Cerebellar nuclear complex (tissue), 1 donor: ENCODE results near the gene PSMD6.
A peak's percentile ranks its signal among the peaks of the same experiment; 100 is the strongest.

ENCODE experiments used
- DNase-seq, 2 experiments: peaks; one replicate each; lab custom pipeline; 2025; lab: John Stamatoyannopoulos, UW

The PSMD6 gene

GRCh38 chr3:64023187-64023860 lies at the start of gene PSMD6:
PSMD6 (minus strand) TSS chr3:64023494; CDS start chr3:64023419, 75 bp downstream.
- peak in 1 of 2 experiments; percentile 40 for DNase-seq

- no peak for DNase-seq
Observed at GRCh38 chr3:64072126-64072525, 48.8 kb upstream of the PSMD6 start.

- no peak for DNase-seq
Observed at GRCh38 chr3:64070704-64071103, 47.4 kb upstream of the PSMD6 start.

- peak in 1 of 2 experiments; percentile 45 for DNase-seq
Observed at GRCh38 chr3:64067506-64068346, 44.4 kb upstream of the PSMD6 start.

GRCh38 chr3:64064804-64065203 lies 41.5 kb upstream of the PSMD6 start:
- no peak for DNase-seq

GRCh38 chr3:64063983-64064438 lies 40.7 kb upstream of the PSMD6 start:
- no peak for DNase-seq

- no peak for DNase-seq
Observed at GRCh38 chr3:64063207-64063982, 40.1 kb upstream of the PSMD6 start.

GRCh38 chr3:64061628-64062027 lies 38.3 kb upstream of the PSMD6 start:
- DNase-seq, result no peak

- no peak for DNase-seq
Observed at GRCh38 chr3:64059484-64060175, 36.3 kb upstream of the PSMD6 start.

GRCh38 chr3:64058566-64058965 lies 35.3 kb upstream of the PSMD6 start:
- no peak for DNase-seq

- DNase-seq, result no peak
Observed at GRCh38 chr3:64057231-64057630, 33.9 kb upstream of the PSMD6 start.

- no peak for DNase-seq
Observed at GRCh38 chr3:64056606-64057180, 33.4 kb upstream of the PSMD6 start.

GRCh38 chr3:64055076-64055475 lies 31.8 kb upstream of the PSMD6 start:
- DNase-seq, result no peak

GRCh38 chr3:64054488-64054887 lies 31.2 kb upstream of the PSMD6 start:
- DNase-seq, result no peak

- no peak for DNase-seq
Observed at GRCh38 chr3:64053581-64053980, 30.3 kb upstream of the PSMD6 start.

GRCh38 chr3:64053117-64053516 lies 29.8 kb upstream of the PSMD6 start:
- no peak for DNase-seq

GRCh38 chr3:64049832-64050231 lies 26.5 kb upstream of the PSMD6 start:
- no peak for DNase-seq

- DNase-seq, result no peak
Observed at GRCh38 chr3:64049136-64049535, 25.8 kb upstream of the PSMD6 start.

GRCh38 chr3:64048631-64049061 lies 25.4 kb upstream of the PSMD6 start:
- no peak for DNase-seq

- DNase-seq, result no peak
Observed at GRCh38 chr3:64047787-64048186, 24.5 kb upstream of the PSMD6 start.

- no peak for DNase-seq
Observed at GRCh38 chr3:64046996-64047594, 23.8 kb upstream of the PSMD6 start.
